GM19452 (cell line): ENCODE data around the gene MAST1.
A peak's percentile ranks its signal among the peaks of the same experiment; 100 is the strongest.
"Not testable (repeated sequence)": the region's sequence is repeated elsewhere in the genome, so short reads cannot be mapped to it uniquely, and the experiment has no call there.

Experiments
- ATAC-seq: cut with Tn5 transposase; IDR thresholded peaks from one replicate; pipeline ENCODE4 v1.9.1; 2021; ENCODE audit not compliant: unreplicated experiment

MAST1 gene

DNA sequence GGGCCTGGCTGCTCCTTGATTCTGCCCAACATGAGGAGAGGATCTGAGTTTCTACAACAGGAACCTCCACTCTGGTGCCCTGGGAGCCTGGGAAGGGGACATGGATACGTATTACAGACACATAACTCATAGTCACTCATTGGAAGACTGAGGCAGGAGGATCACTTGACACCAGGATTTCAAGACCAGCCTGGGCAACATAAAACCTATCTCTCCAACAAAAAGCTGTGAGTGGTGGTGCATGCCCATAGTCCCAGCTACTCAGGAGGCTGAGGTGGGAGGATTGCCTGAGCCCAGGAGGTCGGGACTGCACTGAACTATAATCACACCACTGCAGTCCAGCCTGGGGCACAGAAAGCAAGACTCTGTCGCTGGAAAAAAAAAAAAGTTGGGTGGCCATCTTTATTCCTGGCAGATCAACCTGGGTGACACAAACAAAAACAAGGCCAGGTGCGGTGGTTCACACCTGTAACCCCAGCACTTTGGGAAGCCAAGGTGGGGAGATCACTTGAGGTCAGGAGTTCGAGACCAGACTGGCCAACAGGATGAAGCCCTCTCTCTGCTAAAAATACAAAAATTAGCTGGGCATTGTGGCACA is 49.8 kb downstream of the MAST1 start:
- ATAC-seq = no peak

DNA sequence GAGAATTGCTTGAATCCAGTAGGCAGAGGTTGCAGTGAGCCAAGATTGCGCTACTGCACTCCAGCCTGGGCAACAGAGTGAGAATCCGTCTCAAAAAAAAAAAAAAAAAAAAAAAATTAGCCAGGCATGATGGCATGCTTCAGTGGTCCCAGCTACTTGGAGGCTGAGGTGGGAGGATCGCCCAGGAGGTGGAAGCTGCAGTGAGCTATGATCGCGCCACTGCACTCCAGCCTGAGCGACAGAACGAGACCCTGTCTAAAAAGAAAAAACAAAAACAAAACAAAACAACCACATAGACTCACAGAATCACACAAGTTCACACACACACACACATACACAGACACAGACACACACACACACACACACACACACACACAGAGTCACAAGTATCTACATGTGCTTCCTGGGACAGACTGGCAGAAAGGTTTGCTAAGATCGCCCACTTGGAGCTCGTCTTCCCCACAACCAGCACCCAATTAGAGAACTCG is 52.0 kb downstream of the MAST1 start:
- ATAC-seq = not testable (repeated sequence)

DNA sequence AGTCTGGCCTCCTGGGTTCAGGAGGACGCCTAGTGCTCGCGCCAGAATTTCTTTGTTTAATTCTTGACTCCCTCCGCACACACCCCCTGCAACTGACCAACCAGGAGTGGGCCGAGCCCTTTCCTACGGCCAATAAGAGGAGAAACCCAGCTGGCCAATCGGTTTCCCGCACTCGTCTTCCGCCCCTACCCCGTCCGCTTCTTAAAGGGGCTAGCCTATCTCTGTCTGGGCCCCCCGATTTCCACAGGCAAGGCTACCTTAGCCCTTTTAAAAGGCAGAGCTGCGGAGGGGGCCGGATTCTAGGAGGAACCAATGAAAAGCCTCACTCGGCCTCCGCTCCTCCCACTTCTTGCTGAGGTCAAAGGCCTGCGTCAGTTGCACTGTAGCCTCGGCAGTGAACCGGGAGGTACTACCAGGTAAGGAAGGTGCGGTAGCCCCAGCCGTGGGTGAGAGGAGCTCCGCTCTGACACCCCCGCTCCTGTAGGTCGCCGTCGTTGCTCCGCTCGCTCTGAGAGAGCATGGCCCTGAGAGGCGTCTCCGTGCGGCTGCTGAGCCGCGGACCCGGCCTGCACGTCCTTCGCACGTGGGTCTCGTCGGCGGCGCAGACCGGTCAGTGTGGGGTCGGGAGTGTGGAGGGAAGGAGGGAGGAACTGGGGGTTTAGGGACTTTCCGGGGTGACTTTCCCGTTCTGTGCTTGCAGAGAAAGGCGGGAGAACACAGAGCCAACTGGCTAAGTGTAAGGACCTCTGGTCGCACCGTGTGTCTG is 52.7 kb downstream of the MAST1 start, which contains the start of gene GCDH:
GCDH (plus strand) TSS at position 374 of the 766 bp plus-strand sequence; CDS start at position 519, 145 bp downstream.
- peak; percentile 94 for ATAC-seq

DNA sequence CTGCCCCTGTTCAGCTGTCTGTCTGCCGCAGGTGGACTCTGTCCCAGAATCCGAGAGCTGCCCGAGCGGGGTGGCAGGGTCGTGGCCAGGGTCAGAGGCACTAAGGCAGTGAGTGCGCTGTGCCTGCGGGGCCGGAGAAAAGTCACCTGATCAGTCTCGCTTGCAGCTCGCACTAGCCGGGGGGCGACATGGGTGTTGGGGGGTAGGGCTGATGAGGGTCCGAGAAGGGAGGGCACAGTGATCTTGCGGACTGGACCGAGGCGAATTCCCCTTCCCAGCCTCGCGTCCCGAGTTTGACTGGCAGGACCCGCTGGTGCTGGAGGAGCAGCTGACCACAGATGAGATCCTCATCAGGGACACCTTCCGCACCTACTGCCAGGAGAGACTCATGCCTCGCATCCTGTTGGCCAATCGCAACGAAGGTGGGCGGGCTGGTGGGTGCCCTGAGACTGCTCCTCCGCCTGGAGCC is 53.3 kb downstream of the MAST1 start:
- ATAC-seq = no peak

DNA sequence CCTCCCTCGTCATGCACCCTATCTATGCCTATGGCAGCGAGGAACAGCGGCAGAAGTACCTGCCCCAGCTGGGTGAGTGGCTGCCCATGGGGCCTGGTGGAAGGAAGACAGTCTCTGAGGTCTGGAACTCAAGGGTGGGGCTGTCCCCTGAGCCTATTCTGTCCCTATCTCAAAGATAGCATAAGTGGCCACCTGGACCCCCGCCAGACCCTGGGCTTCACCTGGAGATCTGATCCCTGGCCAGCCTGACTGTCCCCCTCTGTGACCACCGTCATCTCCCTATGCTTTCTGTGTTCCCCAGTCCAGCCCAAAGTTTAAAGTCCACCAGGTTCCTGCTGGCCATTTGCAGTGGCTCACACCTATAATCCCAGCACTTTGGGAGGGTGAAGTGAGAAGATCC is 55.3 kb downstream of the MAST1 start:
- no peak for ATAC-seq

DNA sequence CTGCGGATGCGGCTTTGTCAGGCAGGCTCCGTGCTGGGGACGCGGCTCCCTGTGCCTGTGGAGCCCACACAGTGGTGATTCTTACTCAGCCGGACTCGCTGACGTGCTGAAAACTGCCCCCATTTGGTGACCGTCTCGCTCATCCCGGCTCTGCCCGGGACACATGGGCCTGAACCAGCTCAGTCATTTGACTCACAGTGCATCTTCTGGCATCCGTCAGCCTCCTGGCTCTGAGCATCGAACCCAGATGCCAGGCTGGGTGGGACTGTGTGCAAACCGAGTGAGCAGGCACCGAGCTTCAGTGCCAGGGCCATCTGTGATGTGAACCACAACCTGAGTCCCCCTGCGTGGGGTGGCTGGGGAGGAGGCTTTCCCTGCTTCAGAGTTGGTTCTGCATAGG is 58.1 kb downstream of the MAST1 start:
- ATAC-seq = no peak

DNA sequence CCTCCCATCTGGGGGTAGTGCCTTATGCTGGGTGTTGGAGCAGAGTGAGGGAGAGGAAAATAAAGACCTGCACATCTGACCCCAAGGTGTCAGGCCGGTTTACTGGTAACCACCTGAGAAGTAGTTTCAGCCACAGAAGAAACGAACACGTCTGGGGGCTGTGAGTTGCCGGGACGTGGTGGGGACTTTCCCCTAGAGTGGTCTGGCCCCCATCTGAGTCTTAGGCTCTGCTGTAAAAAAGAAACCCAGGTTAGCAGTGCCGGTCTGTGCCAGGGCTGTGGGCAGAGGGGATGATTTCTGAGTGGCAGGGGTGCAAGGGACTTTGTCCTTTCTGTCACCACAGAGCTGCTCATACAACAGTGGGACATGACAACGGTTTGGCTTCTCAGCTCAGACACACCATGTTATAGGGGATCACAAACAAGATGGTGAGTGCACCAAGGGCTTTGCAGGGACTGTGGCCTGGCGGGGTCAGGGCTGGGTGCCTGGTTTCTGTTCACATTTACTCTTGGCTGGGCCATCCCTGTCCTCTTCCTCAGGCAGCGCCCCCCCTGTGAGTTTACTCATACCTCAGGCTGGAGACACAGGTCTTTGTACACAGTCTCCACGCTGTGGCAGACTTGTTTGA is 61.7 kb downstream of the MAST1 start:
- ATAC-seq = peak; percentile 81

DNA sequence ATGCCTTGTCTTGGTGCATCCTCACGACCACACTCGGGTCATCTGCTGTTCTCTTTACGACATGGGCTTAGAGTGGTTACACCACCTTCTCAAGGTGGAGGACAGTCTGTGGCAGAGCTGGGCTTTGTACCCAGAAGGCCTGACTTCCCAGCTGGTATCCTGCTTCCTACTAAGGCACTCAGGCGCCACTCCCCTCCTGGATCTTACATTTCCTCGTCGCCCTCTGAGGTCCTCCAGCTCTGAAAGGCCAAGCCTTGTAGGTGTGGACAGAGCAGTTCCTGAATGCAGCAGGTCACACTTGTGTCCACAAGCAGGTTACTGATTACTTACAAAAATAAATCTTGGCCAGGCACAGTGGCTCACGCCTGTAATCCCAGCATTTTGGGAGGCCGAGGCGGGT is 68.9 kb downstream of the MAST1 start:
- ATAC-seq = no peak

DNA sequence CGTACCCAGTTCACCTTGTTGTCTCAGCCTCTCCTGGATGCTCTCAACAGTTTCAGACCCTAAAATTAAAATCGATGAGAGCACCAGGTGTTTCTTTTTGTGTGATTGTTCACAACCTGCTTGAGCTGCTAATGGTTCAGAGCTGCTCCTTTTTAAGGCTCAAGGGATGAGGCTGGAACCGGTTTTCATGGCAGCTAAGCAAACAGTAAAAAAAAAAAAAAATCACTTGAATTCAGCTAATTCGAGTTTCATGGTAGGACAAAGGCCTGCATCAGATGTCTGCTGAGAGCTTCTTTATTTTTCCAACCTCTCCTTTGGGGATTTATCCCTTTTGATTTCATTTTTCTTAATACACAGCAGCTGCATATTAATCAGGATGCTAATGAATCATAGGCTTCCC is 74.3 kb downstream of the MAST1 start:
- ATAC-seq = no peak

DNA sequence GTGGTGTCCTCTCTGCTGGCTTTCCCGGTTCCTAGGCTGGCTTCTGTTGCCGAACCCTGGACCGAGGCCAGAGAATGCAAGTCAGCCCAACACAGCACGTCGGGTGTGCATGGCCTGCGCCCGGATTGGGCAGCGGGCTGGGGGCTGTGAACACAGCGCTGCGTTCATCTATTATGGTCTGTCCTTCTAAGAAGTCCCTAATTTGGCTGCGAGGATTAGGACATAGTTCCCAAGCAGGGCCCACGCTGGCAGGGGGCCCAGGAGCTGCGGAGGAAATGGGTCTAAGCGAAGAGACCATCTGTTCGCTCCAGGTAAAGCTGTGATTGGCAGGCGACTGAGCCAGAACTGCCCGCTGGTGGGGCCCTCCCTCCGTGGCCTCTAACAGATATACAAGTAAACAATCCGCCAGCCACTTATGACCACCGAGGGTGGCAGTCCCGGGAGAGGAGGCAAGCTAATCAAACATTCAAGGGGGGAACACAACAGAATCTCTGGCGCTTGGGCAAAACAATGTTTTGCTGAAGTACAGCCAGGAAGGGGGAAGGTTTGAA is 74.8 kb downstream of the MAST1 start:
- ATAC-seq = no peak

DNA sequence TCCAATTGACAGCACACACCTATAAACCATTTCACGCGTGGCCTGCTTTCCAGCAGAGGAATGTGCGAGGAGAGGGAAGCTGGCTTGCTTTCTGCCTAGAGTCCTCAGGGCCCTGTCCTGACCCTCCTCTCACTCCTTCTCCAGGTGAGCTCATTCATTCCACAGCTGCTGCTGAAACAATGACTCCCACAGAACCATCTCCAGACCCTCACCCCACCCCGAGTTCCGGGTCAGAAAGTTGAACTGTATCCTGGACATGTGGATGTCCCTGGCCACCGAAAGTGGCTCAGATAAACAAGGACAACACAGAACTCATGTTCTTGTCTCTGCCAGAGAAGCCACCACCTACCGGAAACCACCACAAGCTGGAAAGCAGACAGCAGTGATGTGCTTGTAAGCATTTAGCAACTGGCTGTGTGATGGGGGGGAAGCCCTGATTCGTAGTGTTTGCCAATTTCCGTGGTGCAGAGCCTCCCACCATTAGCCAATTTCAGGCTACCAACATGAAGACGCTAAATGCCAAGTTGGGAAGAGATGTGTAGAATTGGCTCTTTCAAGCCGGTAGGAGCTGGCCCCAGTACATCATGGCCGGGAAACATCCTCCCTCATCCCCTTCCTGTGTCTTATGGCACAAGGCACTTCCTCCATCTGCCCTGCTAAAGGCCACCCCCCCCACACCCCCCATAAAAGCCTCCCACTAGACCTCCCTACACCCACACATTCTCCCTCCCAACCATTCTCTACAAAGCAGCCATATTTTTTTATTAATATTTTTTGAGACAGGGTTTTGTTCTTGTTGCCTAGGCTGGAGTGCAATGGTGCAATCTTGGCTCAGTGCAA is 75.8 kb downstream of the MAST1 start:
- no peak for ATAC-seq

DNA sequence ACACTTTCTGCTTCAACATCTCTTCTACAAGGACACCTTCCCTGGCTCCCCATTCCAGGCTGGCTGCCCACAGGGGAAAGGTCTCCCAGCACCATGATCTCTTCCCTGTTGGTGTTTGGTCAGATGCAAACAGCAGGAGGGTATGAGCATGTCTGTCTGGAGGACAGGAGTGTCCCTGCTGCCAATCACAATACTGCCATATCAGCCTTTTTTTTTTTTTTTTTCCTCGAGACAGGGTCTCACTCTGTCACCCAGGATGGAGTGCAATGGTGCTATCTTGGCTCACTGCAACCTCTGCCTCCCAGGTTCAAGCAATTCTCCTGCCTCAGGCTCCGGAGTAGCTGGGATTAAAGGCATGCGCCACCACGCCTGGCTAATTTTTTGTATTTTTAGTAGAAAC is 77.5 kb downstream of the MAST1 start:
- ATAC-seq = not testable (repeated sequence)

DNA sequence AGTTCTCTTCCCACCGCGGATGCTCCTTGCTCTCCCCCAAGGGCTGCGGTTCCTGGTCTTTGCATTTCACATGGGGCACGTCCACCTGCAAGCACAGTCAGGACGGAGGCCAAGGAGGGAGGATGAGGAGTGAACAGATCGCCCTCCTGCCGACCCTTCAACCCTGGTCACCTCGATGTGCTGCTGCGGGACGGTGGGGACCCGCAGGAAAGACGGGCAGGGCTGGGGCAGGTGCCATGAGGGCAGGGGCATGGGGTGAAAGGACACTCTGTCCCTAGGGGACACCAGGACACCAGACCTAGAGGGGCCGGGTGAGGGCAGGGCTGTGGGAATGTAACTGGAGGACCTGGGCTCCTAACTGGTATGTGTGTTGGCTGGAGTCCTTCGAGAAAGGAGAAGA is 79.9 kb downstream of the MAST1 start:
- no peak for ATAC-seq

DNA sequence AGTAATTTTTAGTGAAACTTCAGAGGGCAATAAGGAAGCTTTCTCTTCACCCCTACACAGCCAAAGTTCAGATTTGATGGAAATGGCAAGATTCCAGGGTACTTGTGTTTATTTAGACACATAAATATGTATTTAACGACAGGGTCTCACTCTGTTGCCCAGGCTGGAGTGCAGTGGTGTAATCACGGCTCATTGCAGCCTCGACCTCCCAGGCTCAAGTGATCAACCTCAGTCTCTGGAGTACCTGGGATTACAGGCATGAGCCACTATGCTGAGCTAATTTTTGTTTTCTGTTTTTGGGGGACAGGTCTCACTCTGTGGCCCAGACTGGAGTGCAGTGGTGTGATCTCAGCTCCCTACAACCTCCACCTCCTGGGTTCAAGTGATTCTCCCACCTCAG is 82.7 kb downstream of the MAST1 start:
- ATAC-seq = no peak

DNA sequence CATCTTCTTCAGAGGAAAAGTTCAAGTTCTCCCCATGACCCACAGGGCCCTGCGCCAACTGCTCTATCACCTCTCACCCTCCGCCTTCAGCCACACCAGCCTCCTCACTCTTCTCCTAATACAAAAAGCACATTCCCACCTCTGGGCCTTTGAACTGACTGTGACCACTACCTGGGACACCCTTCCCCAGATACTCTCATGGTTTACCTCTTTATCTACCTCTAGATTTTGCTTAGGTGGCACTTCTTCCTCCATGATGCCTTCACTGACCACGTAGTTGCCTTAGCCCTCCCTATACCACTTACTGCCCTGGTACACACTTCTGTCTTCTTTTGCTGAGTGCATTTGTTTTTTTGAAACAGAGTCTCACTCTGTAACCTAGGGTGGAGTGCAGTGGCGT is 84.6 kb downstream of the MAST1 start:
- no peak for ATAC-seq
